GM18505 (cell line): ENCODE data around the gene KHDC1L.
"Not testable (repeated sequence)": the region's sequence is repeated elsewhere in the genome, so short reads cannot be mapped to it uniquely, and the experiment has no call there.

Experiments
- ATAC-seq: cut with Tn5 transposase; IDR thresholded peaks from one replicate; pipeline ENCODE4 v1.9.1; 2021; ENCODE audit not compliant: unreplicated experiment
- POLR2A ChIP-seq: IDR thresholded peaks from 4 replicates; pipeline ENCODE4 v1.6.1; 2011; ENCODE audit warnings: borderline replicate concordance; ENCODE audit not compliant: insufficient read depth, insufficient read length; ENCODE audit errors: extremely low read depth

The KHDC1L gene

GRCh38 chr6:73225396-73225795 lies at the start of gene KHDC1L:
TSS of gene KHDC1L (minus strand) at chr6:73225496. CDS start at chr6:73225408, 88 bp downstream.
- no peak for TF ChIP-seq POLR2A
- ATAC-seq = no peak

GRCh38 chr6:73269296-73269695 lies 44.0 kb upstream of the KHDC1L start:
- ATAC-seq = not testable (repeated sequence)

- not testable (repeated sequence) for ATAC-seq
These were observed 43.6 kb upstream of the KHDC1L start for GRCh38 chr6:73268896-73269295.

GRCh38 chr6:73264446-73264845 lies 39.1 kb upstream of the KHDC1L start:
- no peak for ATAC-seq

GRCh38 chr6:73263570-73263909 lies 38.2 kb upstream of the KHDC1L start:
- ATAC-seq = peak; percentile 3

More at GRCh38 chr6:73264446-73264845, 39.1 kb upstream of the KHDC1L start:
- no peak for TF ChIP-seq POLR2A

GRCh38 chr6:73262671-73263569 lies 37.6 kb upstream of the KHDC1L start, which contains the start of gene KHDC1:
TSS of gene KHDC1 (minus strand) at chr6:73263196. CDS start at chr6:73242517, 20,679 bp downstream.
- TF ChIP-seq POLR2A = peak; percentile 72
- ATAC-seq = peak; percentile 95

More at GRCh38 chr6:73263570-73263909, 38.2 kb upstream of the KHDC1L start:
- TF ChIP-seq POLR2A = no peak

GRCh38 chr6:73258721-73259120 lies 33.4 kb upstream of the KHDC1L start:
- TF ChIP-seq POLR2A = no peak
- no peak for ATAC-seq

GRCh38 chr6:73254323-73254722 lies 29.0 kb upstream of the KHDC1L start:
- not testable (repeated sequence) for ATAC-seq

- no peak for TF ChIP-seq POLR2A
- no peak for ATAC-seq
These were observed 27.4 kb upstream of the KHDC1L start for GRCh38 chr6:73252703-73253102.

GRCh38 chr6:73250016-73250415 lies 24.7 kb upstream of the KHDC1L start:
- no peak for TF ChIP-seq POLR2A
- no peak for ATAC-seq

GRCh38 chr6:73248192-73248903 lies 23.1 kb upstream of the KHDC1L start:
- ATAC-seq = no peak

GRCh38 chr6:73242001-73242400 lies 16.7 kb upstream of the KHDC1L start:
- TF ChIP-seq POLR2A = no peak
- ATAC-seq = no peak

More at GRCh38 chr6:73248192-73248903, 23.1 kb upstream of the KHDC1L start:
- no peak for TF ChIP-seq POLR2A

GRCh38 chr6:73240730-73241129 lies 15.4 kb upstream of the KHDC1L start:
- ATAC-seq = no peak
- TF ChIP-seq POLR2A = no peak

- TF ChIP-seq POLR2A = no peak
- ATAC-seq = no peak
These were observed 11.0 kb upstream of the KHDC1L start for GRCh38 chr6:73236144-73236750.

GRCh38 chr6:73234733-73235132 lies 9.4 kb upstream of the KHDC1L start:
- ATAC-seq = no peak
- TF ChIP-seq POLR2A = no peak

- not testable (repeated sequence) for ATAC-seq
These were observed 8.7 kb upstream of the KHDC1L start for GRCh38 chr6:73233971-73234370.
